ENCODE measurements around the gene SND1.

Gene SND1

DNA sequence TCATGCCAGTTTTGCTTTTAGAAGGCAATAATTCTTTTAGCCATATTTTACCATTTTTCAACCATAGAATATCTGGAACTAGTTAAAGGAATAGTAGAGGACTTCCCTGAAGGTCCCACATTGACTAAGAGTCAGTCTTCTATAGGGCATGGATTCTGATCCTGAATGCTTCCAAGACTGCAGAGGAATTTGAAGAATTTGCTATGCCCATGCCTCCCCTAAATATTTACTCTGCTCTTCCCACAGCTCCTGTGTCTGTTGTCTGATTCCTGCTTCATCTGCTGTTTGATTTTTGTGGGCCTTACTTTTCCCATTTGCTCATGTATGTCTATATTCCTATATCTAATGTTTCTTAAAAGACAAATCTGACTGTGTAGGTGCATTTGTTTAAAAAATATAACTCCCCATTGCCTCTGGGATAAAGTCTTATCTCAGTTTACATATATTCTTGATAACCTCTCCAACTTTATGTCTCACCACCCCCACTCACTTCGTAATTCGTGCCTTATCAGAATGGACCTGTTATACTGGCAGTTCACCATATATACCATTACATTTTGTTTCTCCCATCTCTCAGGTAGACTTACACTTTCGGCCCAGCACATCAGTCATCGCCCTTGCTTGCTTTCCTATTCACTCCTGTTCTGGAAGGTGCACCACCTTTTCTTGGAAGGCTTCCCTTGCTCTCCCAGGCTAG, 345.4 kb downstream of the SND1 start:
- Histone ChIP-seq H3K4me3 (ENCODE audit: low read depth, low read length) (no peak overlapping the region), H3K9me3 (ENCODE audit: control insufficient read depth, insufficient read depth, low read depth, low read length) (no peaks in the 10 kb centered on the region), H3K4me1 (ENCODE audit: control insufficient read depth, insufficient read depth, low read length) (no peaks in the 10 kb centered on the region), H3K36me3 (ENCODE audit: control insufficient read depth in 2 of 2, insufficient read depth in 1 of 2, low read length in 2 of 2) (peaks cover 0 to 12% of the 10 kb centered on the region in 2 experiments; a peak in 1 of 3 replicates), H3K27ac (ENCODE audit: extremely low read depth, low read depth, low read length) (no peak overlapping the region)
- ChIA-PET CTCF (no interaction called here), POLR2A (interaction anchor here (1.5 kb wide), 1 partner anchor 33 kb away, joined by 3 read pairs; no protein-coding TSS in a partner anchor)
- TF ChIP-seq ZNF23 (tag by site-specific recombination; IDR thresholded peaks at IDR 0.05; ENCODE audit: borderline replicate concordance) (no peak), ZFP3 (tag by site-specific recombination; IDR thresholded peaks at IDR 0.05; ENCODE audit: low read depth) (no peak), ZNF112 (tag by site-specific recombination; IDR thresholded peaks at IDR 0.05) (no peak), ZNF501 (tag by site-specific recombination; IDR thresholded peaks at IDR 0.05) (no peak), ZEB2 (tag by site-specific recombination; IDR thresholded peaks at IDR 0.05) (no peak), ZNF791 (tag by site-specific recombination; IDR thresholded peaks at IDR 0.05) (no peak)
- TF ChIP-seq, protein P1, sequence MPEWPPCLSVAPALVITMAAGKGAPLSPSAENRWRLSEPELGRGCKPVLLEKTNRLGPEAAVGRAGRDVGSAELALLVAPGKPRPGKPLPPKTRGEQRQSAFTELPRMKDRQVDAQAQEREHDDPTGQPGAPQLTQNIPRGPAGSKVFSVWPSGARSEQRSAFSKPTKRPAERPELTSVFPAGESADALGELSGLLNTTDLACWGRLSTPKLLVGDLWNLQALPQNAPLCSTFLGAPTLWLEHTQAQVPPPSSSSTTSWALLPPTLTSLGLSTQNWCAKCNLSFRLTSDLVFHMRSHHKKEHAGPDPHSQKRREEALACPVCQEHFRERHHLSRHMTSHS (tag by site-specific recombination; IDR thresholded peaks at IDR 0.05) = no peak
- TF ChIP-seq, protein P2, sequence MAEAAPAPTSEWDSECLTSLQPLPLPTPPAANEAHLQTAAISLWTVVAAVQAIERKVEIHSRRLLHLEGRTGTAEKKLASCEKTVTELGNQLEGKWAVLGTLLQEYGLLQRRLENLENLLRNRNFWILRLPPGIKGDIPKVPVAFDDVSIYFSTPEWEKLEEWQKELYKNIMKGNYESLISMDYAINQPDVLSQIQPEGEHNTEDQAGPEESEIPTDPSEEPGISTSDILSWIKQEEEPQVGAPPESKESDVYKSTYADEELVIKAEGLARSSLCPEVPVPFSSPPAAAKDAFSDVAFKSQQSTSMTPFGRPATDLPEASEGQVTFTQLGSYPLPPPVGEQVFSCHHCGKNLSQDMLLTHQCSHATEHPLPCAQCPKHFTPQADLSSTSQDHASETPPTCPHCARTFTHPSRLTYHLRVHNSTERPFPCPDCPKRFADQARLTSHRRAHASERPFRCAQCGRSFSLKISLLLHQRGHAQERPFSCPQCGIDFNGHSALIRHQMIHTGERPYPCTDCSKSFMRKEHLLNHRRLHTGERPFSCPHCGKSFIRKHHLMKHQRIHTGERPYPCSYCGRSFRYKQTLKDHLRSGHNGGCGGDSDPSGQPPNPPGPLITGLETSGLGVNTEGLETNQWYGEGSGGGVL (tag by site-specific recombination; IDR thresholded peaks at IDR 0.05) = no peak
- TF ChIP-seq, protein P3, sequence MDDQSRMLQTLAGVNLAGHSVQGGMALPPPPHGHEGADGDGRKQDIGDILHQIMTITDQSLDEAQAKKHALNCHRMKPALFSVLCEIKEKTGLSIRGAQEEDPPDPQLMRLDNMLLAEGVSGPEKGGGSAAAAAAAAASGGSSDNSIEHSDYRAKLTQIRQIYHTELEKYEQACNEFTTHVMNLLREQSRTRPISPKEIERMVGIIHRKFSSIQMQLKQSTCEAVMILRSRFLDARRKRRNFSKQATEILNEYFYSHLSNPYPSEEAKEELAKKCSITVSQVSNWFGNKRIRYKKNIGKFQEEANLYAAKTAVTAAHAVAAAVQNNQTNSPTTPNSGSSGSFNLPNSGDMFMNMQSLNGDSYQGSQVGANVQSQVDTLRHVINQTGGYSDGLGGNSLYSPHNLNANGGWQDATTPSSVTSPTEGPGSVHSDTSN (CRISPR knock-in tag; IDR thresholded peaks at IDR 0.05) = no peak
- TF ChIP-seq, protein P4, sequence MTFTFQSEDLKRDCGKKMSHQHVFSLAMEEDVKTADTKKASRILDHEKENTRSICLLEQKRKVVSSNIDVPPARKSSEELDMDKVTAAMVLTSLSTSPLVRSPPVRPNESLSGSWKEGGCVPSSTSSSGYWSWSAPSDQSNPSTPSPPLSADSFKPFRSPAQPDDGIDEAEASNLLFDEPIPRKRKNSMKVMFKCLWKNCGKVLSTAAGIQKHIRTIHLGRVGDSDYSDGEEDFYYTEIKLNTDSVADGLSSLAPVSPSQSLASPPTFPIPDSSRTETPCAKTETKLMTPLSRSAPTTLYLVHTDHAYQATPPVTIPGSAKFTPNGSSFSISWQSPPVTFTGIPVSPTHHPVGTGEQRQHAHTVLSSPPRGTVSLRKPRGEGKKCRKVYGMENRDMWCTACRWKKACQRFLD (tag by site-specific recombination; IDR thresholded peaks at IDR 0.05) = no peak

DNA sequence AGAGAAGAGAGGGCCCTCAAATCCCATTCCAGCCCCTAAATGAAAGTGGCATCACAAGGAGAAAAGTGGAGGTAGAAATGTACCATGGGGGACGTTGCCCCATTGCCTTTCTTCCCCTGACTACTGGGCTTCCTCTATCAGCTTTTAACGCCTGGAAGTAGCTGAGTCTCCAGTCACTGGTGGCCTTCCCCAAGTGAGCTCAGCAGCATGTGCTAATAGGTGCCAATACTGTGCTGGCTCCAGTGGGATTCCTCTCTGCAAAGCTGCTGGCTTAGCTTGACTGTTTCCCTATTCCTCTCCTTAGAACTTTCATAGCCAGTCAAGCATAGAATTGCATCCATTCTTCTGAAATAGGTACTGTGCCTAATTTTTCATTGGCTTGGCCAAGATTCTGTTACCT, 346.7 kb downstream of the SND1 start:
- CTCF ChIA-PET = no interaction called here
- TF ChIP-seq, protein P5, sequence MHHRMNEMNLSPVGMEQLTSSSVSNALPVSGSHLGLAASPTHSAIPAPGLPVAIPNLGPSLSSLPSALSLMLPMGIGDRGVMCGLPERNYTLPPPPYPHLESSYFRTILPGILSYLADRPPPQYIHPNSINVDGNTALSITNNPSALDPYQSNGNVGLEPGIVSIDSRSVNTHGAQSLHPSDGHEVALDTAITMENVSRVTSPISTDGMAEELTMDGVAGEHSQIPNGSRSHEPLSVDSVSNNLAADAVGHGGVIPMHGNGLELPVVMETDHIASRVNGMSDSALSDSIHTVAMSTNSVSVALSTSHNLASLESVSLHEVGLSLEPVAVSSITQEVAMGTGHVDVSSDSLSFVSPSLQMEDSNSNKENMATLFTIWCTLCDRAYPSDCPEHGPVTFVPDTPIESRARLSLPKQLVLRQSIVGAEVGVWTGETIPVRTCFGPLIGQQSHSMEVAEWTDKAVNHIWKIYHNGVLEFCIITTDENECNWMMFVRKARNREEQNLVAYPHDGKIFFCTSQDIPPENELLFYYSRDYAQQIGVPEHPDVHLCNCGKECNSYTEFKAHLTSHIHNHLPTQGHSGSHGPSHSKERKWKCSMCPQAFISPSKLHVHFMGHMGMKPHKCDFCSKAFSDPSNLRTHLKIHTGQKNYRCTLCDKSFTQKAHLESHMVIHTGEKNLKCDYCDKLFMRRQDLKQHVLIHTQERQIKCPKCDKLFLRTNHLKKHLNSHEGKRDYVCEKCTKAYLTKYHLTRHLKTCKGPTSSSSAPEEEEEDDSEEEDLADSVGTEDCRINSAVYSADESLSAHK (tag by site-specific recombination; IDR thresholded peaks at IDR 0.05) = no peak
- TF ChIP-seq ZNF621 (tag by site-specific recombination; IDR thresholded peaks at IDR 0.05) = no peak
- no peak for TF ChIP-seq ZNF549 (tag by site-specific recombination; IDR thresholded peaks at IDR 0.05)
- no peak for TF ChIP-seq ZNF133 (tag by site-specific recombination; IDR thresholded peaks at IDR 0.05)
- no peak for TF ChIP-seq ZNF335 (tag by site-specific recombination; conservative IDR thresholded peaks at IDR 0.05)
- TF ChIP-seq FEZF1 (tag by site-specific recombination; IDR thresholded peaks at IDR 0.05) = no peak
- POLR2A ChIA-PET = interaction anchor here (1.5 kb wide), 1 partner anchor 31 kb away, joined by 3 read pairs; no protein-coding TSS in a partner anchor
- H3K36me3 ChIP-seq (ENCODE audit: control insufficient read depth in 2 of 2, insufficient read depth in 1 of 2, low read length in 2 of 2) = peaks cover 0 to 5% of the 10 kb centered on the region in 2 experiments; a peak in 1 of 3 replicates
- no peak overlapping the region for H3K27ac ChIP-seq (ENCODE audit: extremely low read depth, low read depth, low read length)
- no peaks in the 10 kb centered on the region for H3K4me1 ChIP-seq (ENCODE audit: control insufficient read depth, insufficient read depth, low read length)
- no peaks in the 10 kb centered on the region for H3K9me3 ChIP-seq (ENCODE audit: control insufficient read depth, insufficient read depth, low read depth, low read length)
- no peak overlapping the region for H3K4me3 ChIP-seq (ENCODE audit: low read depth, low read length)
